ENCODE results near the gene NFIC.

The NFIC gene

DNA sequence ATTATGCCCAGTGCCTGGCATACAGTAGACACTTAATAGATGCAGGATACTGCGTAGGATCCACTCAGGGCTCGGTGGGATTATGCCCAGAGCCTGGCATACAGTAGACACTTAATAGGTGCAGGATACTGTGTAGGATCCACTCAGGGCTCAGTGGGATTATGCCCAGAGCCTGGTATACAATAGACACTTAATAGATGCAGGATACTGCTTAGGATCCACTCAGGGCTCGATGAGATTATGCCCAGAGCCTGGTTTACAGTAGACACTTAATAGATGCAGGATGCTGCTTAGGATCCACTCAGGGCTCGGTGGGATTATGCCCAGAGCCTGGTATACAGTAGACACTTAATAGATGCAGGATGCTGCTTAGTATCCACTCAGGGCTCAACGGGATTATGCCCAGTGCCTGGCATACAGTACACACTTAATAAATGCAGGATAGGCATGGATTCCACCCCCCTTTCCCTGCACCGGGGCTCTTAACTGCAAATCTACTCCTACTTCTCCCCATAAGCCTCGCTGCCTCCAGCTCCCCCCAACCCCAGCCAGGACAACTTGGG, 89.1 kb downstream of the NFIC start:
- no peak for DNase-seq

DNA sequence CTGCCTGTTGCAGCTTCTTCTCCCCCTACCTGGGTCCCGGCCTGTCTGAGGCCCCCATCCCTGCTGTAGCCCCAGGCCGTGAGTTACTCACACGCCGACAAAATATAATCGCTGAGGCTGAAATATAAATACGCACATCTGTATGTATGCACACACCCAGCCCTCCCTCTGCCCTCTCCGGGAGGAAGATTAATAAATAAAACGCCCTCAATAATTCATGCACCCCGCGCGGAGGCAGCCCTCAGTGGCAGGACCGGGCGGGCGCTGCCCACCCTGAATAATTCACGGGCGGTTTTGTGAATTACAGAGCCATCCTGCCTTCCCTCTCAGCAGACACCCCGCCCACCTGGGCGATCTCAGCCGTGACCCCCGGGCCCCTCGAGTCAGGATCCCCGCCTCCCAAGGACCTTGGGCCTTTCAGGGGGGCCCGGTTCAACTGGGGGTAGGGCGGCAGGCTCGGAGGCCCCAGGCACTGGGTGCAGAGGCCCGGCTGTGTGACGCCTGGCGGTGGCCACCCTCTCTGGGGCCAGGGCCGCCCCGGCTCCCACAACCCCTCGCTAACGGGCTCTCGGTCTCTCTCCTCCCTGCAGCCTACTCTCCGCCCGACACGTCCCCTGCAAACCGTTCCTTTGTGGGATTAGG, 89.7 kb downstream of the NFIC start:
- DNase-seq, result peak; percentile 74

GRCh38 chr19:3456925-3457527, 90.6 kb downstream of the NFIC start:
- DNase-seq, result no peak

- peak; percentile 45 for DNase-seq
These were observed 91.3 kb downstream of the NFIC start for GRCh38 chr19:3457528-3458228.

- DNase-seq, result peak; percentile 52
These were observed 92.1 kb downstream of the NFIC start for GRCh38 chr19:3458229-3459088.

- peak; percentile 87 for DNase-seq
These were observed 92.9 kb downstream of the NFIC start for GRCh38 chr19:3459089-3459881.

DNA sequence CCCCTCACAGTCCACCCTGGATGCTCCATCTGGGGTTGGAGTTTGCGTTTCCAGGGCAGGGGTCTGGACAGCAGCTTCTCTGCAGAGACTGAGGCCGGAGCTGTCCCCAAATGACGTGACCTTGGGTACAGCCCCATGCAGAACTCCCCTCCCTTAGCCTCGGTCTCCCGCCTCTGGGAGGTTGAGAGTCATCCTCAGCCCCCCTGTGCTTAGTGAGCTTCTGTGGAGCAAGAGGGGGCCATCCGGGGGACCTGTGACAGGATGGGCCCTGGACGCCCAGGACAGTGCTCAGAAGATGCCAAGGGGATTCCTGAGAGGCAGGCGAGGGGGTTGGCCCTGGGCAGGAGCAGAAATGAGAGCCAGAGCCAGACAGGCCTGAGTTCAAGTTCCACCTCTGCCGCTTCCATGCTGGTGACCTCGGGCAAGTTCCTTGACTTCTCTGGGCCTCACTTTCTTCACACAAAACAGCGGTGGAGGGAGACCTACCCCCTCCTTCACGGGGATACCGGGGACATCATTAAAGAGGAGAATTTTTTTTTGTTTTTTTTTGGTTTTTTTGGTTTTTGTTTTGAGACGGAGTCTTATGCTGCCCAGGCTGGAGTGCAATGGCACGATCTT, 93.7 kb downstream of the NFIC start:
- DNase-seq, result no peak

DNA sequence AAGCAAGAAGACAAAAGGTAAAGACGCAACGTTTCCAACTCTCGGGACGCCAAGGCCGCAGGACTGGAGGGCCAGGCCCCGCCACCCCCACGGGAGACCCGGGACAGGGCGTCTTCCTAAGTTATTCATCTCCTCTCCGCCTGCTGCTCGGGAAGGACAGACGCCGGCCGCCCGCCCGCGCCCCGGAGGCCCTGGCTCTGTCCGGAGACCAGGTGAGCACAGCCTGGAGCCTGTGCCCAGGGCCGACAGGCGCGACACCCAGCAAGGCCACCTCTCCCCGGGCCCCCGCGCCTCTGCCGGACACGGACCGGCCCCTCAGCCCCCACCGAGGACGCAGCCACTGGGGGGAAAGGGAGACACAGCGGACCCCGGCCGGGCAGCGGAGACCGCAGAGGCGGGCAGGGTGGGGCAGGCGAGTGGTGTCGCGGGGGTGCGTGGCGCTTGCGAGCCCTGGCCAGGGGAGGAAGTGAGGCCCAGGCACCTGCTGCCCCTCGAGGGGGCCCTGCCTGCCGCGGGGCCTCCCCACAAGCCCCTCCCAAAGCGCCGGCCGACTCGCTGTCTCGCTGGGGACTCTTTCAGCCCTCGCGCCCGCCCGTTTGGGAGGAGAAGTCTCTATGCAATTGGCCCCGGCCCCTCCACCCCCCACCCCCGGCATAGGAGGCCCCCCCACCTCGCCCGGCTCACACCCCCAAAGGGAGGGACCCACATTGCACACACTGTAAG, 96.8 kb downstream of the NFIC start:
- peak; percentile 47 for DNase-seq

DNA sequence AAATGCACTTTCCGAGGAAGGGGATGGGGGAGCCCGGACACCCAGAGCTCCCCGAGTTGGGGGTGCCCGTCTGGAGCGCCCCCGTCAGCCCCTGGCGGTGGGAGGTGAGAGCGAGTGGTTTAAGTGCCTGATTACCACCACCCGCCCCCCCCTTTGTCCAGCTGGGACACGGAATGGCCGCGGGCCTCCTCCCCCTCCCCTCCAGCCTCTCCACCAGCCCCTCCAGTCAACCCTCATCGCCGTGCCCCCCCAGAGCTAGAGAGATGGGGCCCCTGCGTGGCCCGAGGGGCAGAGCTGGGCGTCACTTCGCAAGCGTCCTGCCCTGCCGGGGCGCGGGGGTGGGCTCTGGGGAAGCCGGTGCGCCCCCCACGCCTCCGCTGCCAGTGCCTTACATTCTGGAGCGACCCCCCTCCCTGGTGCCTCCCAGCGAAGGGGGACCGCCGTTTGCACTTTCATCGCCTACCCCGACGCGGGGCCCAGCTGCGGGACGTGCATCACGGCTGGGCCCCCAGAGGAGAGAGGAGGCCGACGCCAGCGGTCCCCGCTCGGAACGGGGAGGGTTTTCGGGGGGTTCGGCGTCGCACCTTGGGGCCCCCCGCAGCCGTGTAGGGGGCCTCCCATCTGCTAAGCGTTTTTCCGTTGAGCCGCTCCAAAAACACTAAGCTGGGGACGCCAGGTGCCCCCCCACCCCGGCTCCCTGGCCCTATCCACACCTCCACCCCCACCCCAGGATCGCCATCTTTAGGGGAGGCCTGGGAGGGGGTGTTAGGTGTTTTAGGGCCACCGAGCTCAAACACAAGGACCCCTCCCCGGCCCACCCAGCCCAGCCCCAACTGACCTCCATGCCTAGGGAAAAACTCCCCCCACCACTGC, 97.6 kb downstream of the NFIC start:
- peak; percentile 54 for DNase-seq

- no peak for DNase-seq
These were observed 98.3 kb downstream of the NFIC start for GRCh38 chr19:3464587-3465235.

GRCh38 chr19:3465552-3465951, 99.2 kb downstream of the NFIC start:
- DNase-seq, result no peak

- no peak for DNase-seq
These were observed 100.3 kb downstream of the NFIC start for GRCh38 chr19:3466635-3467034.

- DNase-seq, result no peak
These were observed 101.2 kb downstream of the NFIC start for GRCh38 chr19:3467437-3468198.

GRCh38 chr19:3468211-3468610, 101.8 kb downstream of the NFIC start:
- no peak for DNase-seq

GRCh38 chr19:3469638-3470499, 103.5 kb downstream of the NFIC start:
- DNase-seq, result no peak

DNA sequence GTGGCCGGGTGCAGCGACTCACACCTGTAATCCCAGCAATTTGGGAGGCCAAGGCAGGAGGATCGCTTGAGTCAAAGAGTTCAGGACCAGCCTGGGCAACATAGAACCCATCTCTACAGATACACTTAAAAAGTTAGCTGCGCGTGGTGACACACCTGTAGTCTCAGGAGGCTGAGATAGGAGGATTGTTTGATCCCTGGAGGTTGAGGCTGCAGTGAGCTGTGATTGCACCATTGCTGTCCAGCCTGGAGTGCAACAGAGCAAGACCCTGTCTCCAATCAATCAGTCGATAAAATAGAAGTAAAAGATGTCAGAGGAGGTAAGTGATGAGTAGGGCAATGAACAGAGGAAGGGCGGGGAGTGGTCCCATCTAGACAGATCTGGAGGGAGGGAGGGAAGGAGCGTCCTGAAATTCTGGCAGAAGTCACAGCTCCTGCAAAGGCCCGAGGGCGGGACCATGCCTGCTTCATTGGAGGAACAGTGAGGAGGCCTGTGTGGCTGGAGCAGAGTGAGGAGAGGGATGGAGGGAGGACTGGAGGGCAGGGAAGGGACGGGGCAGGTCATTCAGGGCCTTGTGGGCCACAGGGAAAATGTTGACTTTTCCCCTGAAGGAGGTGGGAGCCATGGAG, 104.2 kb downstream of the NFIC start:
- DNase-seq, result no peak
